ENCODE measurements around the gene MAPKAPK5.
"Not testable (repeated sequence)": the region's sequence is repeated elsewhere in the genome, so short reads cannot be mapped to it uniquely, and the experiment has no call there.

DNA sequence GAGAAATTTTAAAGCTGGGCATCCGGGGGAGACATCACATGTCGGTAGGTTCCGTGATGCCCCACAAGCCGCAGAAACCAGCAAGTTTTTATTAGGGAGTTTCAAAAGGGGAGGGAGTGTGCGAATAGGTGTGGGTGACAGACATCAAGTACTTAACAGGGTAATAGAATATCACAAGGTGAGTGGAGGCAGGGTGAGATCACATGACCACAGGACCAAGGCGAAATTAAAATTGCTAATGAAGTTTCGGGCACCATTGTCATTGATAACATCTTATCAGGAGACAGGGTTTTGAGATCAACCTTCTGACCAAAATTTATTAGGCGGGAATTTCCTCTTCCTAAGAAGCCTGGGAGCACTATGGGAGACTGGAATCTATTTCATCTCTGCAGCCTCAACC lies 21.2 kb upstream of the MAPKAPK5 start:
- TF ChIP-seq, protein P1, sequence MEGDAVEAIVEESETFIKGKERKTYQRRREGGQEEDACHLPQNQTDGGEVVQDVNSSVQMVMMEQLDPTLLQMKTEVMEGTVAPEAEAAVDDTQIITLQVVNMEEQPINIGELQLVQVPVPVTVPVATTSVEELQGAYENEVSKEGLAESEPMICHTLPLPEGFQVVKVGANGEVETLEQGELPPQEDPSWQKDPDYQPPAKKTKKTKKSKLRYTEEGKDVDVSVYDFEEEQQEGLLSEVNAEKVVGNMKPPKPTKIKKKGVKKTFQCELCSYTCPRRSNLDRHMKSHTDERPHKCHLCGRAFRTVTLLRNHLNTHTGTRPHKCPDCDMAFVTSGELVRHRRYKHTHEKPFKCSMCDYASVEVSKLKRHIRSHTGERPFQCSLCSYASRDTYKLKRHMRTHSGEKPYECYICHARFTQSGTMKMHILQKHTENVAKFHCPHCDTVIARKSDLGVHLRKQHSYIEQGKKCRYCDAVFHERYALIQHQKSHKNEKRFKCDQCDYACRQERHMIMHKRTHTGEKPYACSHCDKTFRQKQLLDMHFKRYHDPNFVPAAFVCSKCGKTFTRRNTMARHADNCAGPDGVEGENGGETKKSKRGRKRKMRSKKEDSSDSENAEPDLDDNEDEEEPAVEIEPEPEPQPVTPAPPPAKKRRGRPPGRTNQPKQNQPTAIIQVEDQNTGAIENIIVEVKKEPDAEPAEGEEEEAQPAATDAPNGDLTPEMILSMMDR (IDR thresholded peaks at IDR 0.05), result not testable (repeated sequence)
- not testable (repeated sequence) for TF ChIP-seq POLR2A (IDR thresholded peaks at IDR 0.05)

Measured in transverse colon (tissue), 3 donors.